Globus pallidus (tissue), 1 donor: ENCODE data around the gene RNF114.

Experiments
- DNase-seq: peaks from one replicate; pipeline ENCODE4 v3.0.0-alpha.2; 2015; ENCODE audit warnings: low spot score

Gene RNF114

DNA sequence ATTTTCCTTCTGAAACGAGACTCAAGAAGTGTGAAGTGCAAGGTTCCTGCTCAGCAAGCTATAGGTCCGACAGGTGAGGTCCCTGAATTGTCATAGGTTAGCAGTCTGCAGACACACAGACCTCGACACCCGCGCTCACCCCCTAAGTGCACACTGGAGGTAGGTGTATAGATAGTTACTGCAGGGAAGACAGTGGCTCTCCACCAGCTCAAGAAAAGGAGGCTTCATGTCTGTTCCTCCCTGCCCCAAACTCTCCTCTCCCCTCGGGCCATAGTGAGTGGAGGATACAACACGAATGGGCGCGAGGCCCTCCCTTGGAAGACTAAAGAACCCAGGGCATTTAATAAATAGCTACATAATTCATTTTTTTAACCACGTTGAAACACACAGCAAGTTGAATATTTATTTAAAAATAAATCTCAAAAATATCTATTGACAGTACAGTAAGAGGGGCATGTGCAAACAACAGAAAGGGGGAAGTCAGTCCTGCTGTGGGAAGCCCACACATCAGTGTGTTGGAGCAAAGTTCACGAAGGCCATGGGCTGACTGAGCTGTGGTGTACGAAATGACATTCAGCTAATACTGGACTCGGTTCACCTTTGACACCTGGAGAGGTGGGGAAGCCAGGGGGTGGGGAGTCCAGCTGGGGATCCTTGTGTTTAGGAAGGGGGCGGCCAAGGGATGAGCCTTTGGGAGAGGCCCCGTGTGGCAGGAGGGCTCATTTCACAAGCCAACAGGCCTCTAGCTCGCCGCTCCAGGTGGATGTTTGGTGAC is 31.6 kb upstream of the RNF114 start:
- no peak for DNase-seq

DNA sequence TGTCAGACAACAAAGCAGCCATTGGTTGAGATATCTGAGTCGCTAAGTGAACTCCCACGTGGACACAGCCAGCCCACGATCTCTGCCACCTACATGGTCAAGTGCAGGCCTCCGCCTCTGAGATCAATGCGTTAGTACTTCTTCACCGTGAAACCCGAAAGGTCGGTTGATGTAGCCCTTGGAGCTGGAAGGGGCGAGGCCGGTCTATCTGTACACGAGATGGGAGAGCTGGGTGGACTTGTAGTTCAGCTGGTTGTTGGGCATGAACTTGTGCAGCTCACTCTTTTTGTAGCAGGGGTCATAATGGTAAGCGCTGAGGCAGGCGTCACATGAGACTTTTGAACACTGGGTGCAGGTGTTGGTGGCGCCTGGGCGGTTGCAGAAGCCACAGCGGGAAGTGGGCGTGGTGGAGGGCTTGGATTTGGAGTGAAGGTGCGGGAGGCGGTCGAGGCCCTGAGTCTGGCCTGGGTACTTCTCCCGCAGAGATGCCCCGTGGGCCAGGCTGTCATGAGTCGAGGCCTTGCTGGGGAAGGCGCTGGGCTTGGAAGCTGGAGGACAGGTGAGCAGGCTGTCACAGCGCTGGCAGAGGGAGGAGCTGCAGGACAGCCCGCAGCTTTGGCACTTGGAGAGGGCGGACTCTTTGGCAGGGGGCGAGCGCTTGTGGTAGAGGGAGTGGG is 30.6 kb upstream of the RNF114 start:
- no peak for DNase-seq

DNA sequence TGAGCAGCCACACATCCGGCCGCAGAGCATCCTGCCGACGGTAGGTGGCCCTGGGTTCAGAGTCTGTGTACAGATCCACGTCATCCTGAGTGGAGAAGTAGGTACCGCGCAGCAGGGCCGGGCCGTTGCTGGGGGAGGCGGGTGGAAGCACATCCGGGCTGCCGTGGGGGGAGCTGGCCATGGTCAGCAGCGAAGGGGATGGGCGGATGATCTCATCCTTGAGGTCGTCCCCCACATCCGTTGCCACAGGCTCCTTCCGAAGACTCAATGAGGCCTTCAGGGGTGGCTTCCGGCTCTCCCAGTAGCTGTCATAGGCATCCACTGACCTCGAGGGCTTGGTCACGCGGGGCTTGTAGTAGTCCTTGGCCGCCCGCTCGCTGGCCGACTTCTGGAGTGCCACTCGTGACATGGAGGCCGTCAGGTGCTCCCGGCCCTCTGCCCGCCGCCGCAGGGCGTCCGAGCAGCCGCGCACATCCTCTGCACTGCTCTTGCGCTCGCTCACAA is 30.0 kb upstream of the RNF114 start:
- no peak for DNase-seq

DNA sequence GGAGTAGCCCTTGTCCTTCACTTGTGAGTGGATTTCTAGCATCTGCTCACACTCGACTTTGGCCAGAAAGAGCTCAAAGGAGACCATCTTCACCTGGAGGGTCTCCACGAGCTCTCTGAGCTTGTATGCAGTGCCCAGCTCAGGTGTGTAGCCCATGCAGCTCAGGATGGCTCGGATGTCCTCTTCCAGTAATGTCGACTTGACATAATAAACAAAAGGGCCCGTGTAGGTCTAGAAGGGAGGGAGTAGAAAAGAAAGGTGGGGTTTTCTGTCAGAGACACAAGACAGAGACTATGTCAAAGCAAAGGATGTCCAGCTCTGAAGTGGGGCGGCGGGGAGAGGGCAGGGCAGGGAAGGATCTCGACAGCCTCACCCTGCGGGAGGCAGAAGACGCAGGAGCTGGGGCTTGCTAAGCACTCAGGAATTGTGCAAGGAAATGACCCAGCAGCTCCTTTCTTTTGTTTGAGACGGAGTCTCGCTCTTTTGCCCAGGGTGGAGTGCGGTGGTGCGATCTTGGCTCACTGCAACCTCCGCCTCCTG is 29.5 kb upstream of the RNF114 start:
- no peak for DNase-seq

DNA sequence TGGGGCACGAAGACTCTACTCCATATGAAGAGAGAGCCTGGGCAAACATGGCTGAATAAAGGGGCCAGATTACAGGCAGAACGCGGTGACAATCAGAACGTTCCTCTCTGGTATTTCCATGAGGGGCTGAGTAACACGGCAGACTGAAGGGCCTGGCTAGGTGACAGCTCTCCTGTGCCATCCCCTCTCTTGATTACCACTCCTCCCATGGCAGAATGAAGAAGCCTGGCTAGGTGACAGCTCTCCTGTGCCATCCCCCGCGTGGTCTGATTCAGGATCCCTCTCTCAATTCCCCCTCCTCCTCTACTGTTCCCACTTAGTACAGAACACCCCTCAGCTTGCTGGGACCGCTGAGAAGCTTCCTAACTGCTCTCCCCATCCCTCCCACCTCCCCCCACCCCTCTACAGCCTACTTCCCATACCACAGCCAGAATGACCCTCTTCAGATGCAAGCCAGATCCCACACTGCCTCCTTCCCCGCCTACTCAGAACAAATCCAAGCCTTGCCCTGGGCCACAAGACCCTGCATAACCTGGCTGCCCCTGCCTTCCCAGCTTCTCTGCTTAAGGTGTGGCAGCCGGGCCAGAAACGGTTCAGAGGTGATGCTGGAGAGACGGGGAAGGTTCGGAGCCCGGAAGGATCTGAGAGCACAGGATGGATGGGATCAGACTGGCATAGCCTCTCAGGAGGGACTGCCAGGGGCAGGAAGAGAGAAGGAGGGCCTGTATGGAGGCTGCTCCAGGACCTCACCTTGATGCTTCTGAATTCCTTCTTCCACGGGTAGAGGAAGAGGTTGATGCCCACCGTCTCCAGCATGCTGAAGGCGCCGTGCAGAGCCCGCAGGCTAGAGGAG is 28.6 kb upstream of the RNF114 start:
- DNase-seq = no peak

DNA sequence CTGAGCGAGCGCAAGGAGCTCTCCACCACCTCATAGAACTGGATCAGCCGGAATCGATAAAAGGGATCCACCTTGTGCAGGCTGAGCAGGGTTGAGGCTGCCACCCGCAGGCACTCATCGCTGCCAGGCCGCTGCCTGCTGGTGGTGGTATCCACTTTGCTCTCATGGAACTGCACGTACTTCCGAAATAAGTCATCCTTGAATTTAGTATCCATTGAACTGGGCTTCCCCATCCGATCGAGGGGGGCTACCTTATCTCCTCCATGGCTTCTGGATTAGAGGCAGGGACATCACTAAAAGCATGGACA is 28.0 kb upstream of the RNF114 start:
- no peak for DNase-seq

- DNase-seq = peak; percentile 73
Measured at GRCh38 chr20:49909499-49910339, 26.5 kb upstream of the RNF114 start.

GRCh38 chr20:49910340-49910706 is 25.9 kb upstream of the RNF114 start:
- DNase-seq = no peak

GRCh38 chr20:49913399-49914047 is 22.7 kb upstream of the RNF114 start:
- peak; percentile 82 for DNase-seq

DNA sequence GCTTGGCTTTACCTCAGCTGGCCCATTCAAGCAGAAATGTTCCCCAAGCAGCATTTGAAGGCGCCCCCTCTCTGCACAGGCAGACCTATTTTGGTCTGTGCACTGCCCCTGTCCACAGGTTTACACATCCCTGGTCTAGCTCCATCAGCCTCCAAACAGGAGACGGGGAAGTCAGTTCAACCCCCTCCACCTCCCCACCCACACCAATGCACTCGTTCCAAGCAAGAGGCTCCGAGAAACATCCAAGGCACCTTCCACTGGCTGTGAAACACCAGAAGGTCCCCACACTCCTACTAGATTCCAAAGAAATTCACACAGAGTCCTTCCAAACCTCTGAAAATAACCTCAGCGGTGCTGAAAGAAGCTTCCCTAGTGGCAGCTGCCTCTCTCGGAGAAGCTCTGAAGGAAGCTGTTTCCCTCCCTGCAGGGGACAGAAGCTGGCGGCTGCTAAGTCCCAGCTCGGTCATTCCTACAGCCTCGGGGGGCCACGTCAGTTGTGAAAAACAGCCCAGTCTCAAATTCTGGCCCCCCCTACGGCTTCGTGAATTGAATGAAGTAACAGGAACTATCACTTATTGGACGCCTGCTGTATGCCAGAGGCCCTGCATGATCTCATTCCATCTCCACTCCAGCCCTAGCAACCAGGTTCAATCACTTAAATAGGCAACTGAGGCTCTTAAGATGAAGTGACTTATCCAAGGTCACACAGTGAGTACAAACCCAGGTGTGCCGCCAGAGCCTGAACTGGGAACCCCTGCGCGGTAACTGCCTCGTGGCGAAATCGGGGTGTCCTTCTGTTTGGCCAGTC is 21.7 kb upstream of the RNF114 start:
- no peak for DNase-seq

GRCh38 chr20:49915118-49915379 is 21.1 kb upstream of the RNF114 start:
- no peak for DNase-seq

DNA sequence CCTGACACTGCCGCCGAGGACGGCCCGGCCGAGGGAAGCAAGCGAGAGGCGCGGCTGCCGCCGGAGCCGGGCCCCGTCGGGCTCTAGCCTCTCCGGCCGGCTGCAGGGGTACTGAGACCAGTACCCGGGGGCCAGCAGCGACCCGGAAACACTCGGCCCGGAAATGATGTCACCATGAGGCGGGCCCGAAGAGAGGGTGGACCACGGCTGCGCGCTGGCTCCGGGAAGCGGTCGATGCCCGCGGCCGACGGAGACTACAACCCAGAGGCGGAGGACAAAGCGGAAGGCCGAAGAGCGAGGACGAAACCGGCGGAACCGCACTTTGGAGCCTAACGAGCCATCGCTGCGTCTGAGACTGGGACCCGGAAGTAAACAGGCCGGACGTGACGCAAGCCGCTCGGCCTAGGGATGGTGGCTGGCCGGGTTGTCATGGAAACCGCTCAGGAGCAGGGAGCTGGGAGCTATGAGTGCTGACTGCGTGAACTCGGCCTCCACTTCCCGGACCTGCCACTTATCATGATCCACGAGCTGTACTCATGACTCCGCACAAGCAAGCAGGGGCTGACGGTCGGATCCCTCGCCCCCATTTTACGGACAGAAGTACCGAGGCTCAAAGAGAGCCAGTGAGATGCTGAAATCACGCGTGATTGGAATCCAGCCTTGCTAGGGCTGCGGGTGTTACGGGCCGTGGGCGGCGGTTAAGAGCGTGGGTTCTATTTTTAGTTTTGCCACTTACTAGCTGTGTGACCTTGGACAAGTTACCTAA is 20.6 kb upstream of the RNF114 start, which contains the start of gene SPATA2:
Gene SPATA2, minus strand, starts transcription at position 150 of the 766 bp plus-strand sequence. CDS start 7,039 bp downstream, outside the sequence.
- DNase-seq = peak; percentile 94

DNA sequence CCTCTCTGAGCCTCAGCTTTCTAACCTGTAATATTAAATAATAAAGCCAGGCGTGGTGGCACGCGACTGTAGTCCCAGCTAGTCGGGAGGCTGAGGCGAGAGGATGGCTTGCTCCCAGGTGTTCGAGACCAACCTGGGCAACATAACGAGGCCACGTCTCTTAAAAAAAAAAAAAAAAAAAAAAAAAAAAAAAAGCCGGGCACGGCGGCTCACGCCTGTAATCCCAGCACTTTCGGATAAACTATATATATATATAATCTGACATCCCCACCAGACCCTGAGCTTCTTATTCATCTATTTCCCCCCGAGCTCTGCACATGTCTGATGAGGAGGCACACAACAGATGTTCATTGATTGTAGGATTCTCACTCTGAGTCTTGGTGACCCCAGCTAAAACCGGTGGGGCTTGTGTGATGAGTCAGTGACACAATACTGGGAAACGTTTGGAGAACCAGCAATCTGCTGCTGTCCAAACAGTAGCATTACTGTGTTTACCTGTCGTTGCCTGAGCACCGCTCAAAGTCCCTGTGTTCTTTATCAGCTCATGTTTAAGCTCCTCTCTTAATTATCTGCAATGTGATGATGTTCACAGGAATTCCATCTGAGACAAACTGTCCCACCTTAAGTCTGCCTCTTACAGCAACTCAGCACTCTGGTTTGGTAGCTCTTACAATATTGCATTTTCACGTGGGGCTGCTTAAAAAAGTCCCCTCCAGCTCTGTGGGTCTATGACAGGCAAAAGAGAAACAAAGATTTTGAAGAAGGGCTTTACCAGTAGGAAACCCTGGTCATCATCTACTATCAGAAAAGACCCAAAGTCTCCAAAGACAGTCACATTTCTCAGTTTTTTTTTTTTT is 19.8 kb upstream of the RNF114 start:
- no peak for DNase-seq

- DNase-seq = no peak
Measured at GRCh38 chr20:49918446-49918845, 17.8 kb upstream of the RNF114 start.

- DNase-seq = no peak
Measured at GRCh38 chr20:49919009-49919408, 17.2 kb upstream of the RNF114 start.

- no peak for DNase-seq
Measured at GRCh38 chr20:49919461-49919860, 16.7 kb upstream of the RNF114 start.

GRCh38 chr20:49924247-49924646 is 11.9 kb upstream of the RNF114 start:
- DNase-seq = no peak

- no peak for DNase-seq
Measured at GRCh38 chr20:49925901-49926454, 10.2 kb upstream of the RNF114 start.
